AG10803 (cell line): Measurements from ENCODE around the gene PNRC2.

Experiments
- DNase-seq: peaks from one replicate; pipeline ENCODE4 v3.0.0; 2010; ENCODE audit warnings: low read depth
- H3K4me3 ChIP-seq: 2 replicates; pipeline ENCODE4 v1.5.1; 2011; ENCODE audit warnings: mild to moderate bottlenecking, low read length, control low read depth
- TF ChIP-seq, protein P1 (sequence below): conservative IDR thresholded peaks from 2 replicates; pipeline ENCODE4 v1.5.1; 2011; ENCODE audit warnings: mild to moderate bottlenecking, low read length, control low read depth, inconsistent platforms

PNRC2 gene

DNA sequence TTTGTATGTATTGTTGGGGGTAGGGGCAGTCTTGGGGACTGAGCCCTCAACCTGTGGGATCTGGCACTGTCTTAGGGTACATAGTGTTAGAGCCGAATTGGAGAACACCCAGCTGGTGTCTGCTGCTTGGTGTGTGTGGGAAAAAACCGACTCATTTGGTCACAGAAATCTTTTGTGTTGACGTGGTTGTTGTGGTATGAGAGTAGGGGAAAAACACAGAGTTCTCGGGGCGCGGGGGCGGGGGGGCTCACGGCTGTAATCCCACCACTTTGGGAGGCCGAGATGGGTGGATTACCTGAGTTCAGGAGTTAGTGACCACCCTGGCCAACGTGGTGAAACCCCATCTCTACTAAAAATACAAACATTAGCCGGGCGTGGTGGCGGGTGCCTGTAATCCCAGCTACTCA is 35.8 kb downstream of the PNRC2 start:
- TF ChIP-seq, protein P1, sequence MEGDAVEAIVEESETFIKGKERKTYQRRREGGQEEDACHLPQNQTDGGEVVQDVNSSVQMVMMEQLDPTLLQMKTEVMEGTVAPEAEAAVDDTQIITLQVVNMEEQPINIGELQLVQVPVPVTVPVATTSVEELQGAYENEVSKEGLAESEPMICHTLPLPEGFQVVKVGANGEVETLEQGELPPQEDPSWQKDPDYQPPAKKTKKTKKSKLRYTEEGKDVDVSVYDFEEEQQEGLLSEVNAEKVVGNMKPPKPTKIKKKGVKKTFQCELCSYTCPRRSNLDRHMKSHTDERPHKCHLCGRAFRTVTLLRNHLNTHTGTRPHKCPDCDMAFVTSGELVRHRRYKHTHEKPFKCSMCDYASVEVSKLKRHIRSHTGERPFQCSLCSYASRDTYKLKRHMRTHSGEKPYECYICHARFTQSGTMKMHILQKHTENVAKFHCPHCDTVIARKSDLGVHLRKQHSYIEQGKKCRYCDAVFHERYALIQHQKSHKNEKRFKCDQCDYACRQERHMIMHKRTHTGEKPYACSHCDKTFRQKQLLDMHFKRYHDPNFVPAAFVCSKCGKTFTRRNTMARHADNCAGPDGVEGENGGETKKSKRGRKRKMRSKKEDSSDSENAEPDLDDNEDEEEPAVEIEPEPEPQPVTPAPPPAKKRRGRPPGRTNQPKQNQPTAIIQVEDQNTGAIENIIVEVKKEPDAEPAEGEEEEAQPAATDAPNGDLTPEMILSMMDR: no peak
- peak; percentile 34 for DNase-seq
- no peak overlapping the region for H3K4me3 ChIP-seq

DNA sequence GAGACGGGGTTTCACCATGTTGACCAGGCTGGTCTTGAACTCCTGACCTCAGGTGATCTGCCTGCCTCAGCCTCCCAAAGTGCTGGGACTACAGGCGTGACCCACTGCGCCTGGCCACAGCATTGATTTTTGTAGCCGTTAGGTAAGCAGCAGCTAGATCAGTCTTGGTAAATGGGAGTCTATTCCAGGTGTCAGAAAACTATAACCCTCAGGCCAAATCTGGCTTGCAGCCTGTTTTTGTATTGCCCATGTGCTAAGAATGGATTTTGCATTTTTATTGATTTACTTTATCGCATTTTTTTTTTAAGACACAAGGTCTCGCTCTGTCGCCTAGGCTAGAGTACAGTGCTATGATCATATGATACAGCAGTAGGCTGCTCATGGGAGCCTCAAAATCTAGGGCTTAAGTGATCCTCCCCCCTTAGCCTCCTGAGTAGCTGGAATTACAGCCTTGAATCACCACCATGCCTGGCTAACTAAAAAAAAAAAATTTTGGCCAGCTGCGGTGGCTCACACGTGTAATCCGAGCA is 37.1 kb downstream of the PNRC2 start:
- TF ChIP-seq, protein P1: no peak
- H3K4me3 ChIP-seq: no peak overlapping the region

DNA sequence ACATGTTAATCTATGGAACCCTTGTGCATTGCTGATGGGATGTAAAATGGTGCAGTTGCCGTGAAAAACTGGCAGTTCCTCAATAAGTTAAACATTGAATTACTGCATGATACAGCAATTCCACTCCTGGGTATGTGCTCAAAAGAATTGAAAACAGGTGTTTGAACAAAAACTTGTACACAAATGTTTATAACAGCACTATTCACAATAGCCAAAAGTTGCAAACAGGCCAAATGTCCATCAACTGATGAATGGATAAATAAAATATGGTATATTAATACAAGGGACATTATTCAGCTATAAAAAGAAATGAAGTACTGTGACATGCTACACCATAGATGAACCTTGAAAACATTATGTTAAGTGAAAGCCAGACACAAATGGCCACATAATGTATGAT is 38.2 kb downstream of the PNRC2 start:
- H3K4me3 ChIP-seq: no peak overlapping the region
- no peak for DNase-seq
- TF ChIP-seq, protein P1: no peak

More for the DNA sequence above, 37.1 kb downstream of the PNRC2 start:
- no peak for DNase-seq

DNA sequence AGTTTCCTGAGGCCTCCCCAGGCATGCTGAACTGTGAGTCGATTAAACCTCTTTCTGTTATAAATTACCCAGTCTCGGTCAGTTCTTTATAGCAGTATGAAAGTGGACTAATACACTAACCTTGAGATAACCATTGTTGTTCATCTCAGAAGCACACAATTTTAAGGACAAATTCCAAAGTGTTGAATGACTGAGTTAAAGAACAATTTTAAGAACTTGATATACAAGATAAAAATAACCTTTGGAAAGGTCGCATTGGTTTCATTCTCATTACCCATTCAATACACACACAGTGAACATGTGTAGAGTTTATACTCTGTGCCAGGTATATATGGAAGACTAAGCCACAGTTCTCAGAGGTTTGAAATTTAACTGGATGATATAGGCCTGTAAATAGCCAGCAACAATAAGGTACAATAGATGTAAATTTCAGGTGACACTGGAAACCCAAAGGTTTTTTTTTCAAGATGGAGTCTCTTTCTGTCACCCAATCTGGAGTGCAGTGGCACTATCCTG is 39.6 kb downstream of the PNRC2 start:
- peak; percentile 25 for DNase-seq
- TF ChIP-seq, protein P1: no peak
- no peak overlapping the region for H3K4me3 ChIP-seq

DNA sequence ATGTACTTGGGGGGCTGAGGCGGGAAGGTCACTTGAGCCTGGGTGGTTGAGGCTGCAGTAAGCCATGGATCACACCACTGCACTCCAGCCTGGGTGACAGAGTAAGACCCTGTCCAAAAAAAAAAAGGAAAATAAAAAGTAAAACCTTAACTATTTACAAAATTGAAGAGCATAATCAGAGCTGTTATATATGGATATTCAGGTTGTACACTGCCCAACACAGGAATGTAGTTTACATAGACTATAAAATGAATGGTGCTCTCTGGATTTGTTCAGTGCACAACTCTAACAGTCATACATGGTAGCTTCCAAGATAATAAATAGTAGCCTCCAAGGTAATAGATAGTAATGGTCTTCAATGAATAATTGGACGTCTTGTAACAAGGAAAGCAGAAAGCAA is 43.1 kb downstream of the PNRC2 start:
- DNase-seq: no peak
- TF ChIP-seq, protein P1: no peak
- no peak overlapping the region for H3K4me3 ChIP-seq

DNA sequence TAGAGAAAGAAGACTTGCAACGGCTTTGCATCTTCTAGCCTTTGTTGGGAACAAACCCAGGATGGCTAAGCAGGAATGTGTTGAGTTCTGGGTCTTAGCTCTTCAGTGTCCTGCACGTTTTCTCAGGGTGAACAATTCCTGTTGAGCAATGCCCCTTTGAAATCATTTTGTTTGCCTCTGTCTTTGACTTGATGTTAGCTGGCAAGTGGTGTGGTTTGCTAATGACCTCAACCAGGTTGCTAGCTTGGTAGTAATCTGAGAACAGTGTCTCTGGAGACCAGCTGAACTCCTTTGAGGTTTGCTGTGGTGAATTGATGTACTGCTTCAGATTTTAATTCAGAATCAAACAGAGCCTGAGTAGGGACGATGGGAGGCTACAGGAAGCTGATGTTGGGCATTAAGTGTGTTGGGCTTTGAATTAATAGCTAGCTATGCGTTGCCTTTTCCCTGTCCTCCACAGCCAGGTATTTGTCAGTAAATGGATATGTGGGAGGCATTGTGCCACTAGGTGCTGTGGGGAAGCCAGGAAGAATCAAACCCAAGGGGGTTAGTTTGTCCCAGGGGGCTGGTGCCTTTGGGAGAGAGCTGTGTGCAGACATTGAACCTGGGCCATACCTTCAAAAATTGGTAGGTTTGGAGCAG is 43.8 kb downstream of the PNRC2 start:
- no peak overlapping the region for H3K4me3 ChIP-seq
- peak; percentile 92 for DNase-seq
- TF ChIP-seq, protein P1: no peak

DNA sequence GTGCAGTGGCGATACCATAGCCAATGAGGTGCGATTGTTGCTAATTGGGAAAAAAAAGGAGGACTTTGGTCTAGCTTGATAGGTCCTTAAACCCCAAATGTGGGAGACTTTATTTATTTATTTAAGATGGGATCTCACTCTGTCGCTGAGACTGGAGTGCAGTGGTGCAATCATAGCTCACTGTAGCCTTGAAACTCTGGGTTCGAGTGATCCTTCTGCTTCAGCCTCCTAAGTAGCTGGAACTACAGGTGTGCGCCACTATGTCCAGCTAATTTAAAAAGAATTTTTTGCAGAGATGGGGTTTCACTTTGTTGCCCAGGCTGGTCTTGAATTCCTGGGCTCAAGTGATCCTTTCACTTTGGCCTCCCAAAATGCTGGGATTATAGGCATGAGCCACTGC is 44.5 kb downstream of the PNRC2 start:
- no peak overlapping the region for H3K4me3 ChIP-seq
- TF ChIP-seq, protein P1: no peak
- DNase-seq: no peak
